ENCODE data around the gene POP7. TPM values are rescaled to one million over a fixed set of nuclear protein-coding genes. Genes with fewer than 3 reads are reported as not detected.

POP7 gene
- total RNA-seq, 4 donors from 2014 or later, result 51.3 to 72.7 (median 70.3) TPM

- WGBS, 2 donors, result 73 to 76% methylated on average over 15 to 17 of the region's 18 CpGs
- no peak for TF ChIP-seq CTCF (IDR thresholded peaks at IDR 0.05)
- TF ChIP-seq POLR2A (IDR thresholded peaks at IDR 0.05), result no peak
- intact Hi-C loops (cut with DNase I; ENCODE audit: low total_unique reads), result loop anchor here (5.0 kb wide), 2 partner anchors 163 to 207 kb away; partner anchors contain the start of genes NYAP1 and SLC12A9
- no peak overlapping the region for H3K4me3 ChIP-seq (ENCODE audit: low read depth, poor library complexity, severe bottlenecking)
- no peak for DNase-seq (ENCODE audit: low spot score in 2 of 2)
Observed at GRCh38 chr7:100689230-100690135, 16.4 kb upstream of the POP7 start.

GRCh38 chr7:100691676-100692577 is 14.0 kb upstream of the POP7 start:
- WGBS, 2 donors, result 20 to 25% methylated on average over 28 of the region's 28 CpGs
- peak; percentile 64 to 96 for DNase-seq (ENCODE audit: low spot score in 2 of 2)
- TF ChIP-seq POLR2A (IDR thresholded peaks at IDR 0.05), result no peak
- peak in 1 of 3 donors; percentile 69 for TF ChIP-seq CTCF (IDR thresholded peaks at IDR 0.05)
- intact Hi-C loops (cut with DNase I; ENCODE audit: low total_unique reads), result loop anchor here (5.0 kb wide), 1 partner anchor 160 kb away; the partner anchor contains the start of gene SLC12A9
- H3K4me3 ChIP-seq (ENCODE audit: low read depth, poor library complexity, severe bottlenecking), result no peak overlapping the region

GRCh38 chr7:100692578-100692961 is 13.4 kb upstream of the POP7 start:
- DNase-seq (ENCODE audit: low spot score in 2 of 2), result no peak
- 52 to 54% methylated on average over 6 of the region's 6 CpGs for WGBS, 2 donors
- intact Hi-C loops (cut with DNase I; ENCODE audit: low total_unique reads), result loop anchor here (5.0 kb wide), 1 partner anchor 160 kb away; the partner anchor contains the start of gene SLC12A9
- H3K4me3 ChIP-seq (ENCODE audit: low read depth, poor library complexity, severe bottlenecking), result no peak overlapping the region
- TF ChIP-seq POLR2A (IDR thresholded peaks at IDR 0.05) (no peak), CTCF (IDR thresholded peaks at IDR 0.05) (no peak)

- intact Hi-C loops (cut with DNase I; ENCODE audit: low total_unique reads), result loop anchor here (5.0 kb wide), 1 partner anchor 159 kb away; the partner anchor contains the start of gene SLC12A9
- WGBS, 2 donors, result 0 to 2% methylated on average over 15 of the region's 81 CpGs
Observed at GRCh38 chr7:100693312-100694097, 12.4 kb upstream of the POP7 start.

More at GRCh38 chr7:100693312-100694097, 12.4 kb upstream of the POP7 start:
- TF ChIP-seq CTCF (IDR thresholded peaks at IDR 0.05) (no peak), POLR2A (IDR thresholded peaks at IDR 0.05) (no peak)
- no peak for DNase-seq (ENCODE audit: low spot score in 2 of 2)
- peak overlapping the region; percentile 82 for H3K4me3 ChIP-seq (ENCODE audit: low read depth, poor library complexity, severe bottlenecking)
